Right kidney (tissue), 9 donors: Measurements from ENCODE around the gene VSTM1.
A peak's percentile ranks its signal among the peaks of the same experiment; 100 is the strongest.
"Not testable (repeated sequence)": the region's sequence is repeated elsewhere in the genome, so short reads cannot be mapped to it uniquely, and the experiment has no call there.

Source experiments
- DNase-seq: peaks from one replicate; pipeline ENCODE4 v3.0.0-alpha.2; 2016
- long read RNA-seq, 8 donors: transcript quantifications; one replicate each; lab custom pipeline, GENCODE V29; 2026

Gene VSTM1
- long read RNA-seq, donor 1, result 0 reads
- long read RNA-seq, donor 2, result 0 reads
- long read RNA-seq, donor 3, result 0 reads
- long read RNA-seq, donor 4, result 0 reads
- long read RNA-seq, donor 5, result 0 reads
- long read RNA-seq, donor 6, result 0 reads
- long read RNA-seq, donor 7, result 0 reads
- long read RNA-seq, donor 8, result 0 reads

GRCh38 chr19:54063350-54064116 is at the start of gene VSTM1:
Gene VSTM1, minus strand, starts transcription at chr19:54063897. Its CDS starts 120 bp downstream, at chr19:54063777.
- no peak for DNase-seq

GRCh38 chr19:54109651-54110050 is 46.0 kb upstream of the VSTM1 start:
- DNase-seq, result no peak

- DNase-seq, result no peak
Measured at GRCh38 chr19:54108496-54108895, 44.8 kb upstream of the VSTM1 start.

GRCh38 chr19:54107876-54108490 is 44.3 kb upstream of the VSTM1 start:
- DNase-seq, result no peak

- no peak for DNase-seq
Measured at GRCh38 chr19:54106716-54107115, 43.0 kb upstream of the VSTM1 start.

- no peak for DNase-seq
Measured at GRCh38 chr19:54105796-54106195, 42.1 kb upstream of the VSTM1 start.

- no peak for DNase-seq
Measured at GRCh38 chr19:54104998-54105715, 41.5 kb upstream of the VSTM1 start.

GRCh38 chr19:54102421-54103169 is 38.9 kb upstream of the VSTM1 start, which contains the start of gene NDUFA3:
Gene NDUFA3, plus strand, starts transcription at chr19:54102855. Its CDS starts 24 bp downstream, at chr19:54102879.
- peak; percentile 75 for DNase-seq

- DNase-seq, result no peak
Measured at GRCh38 chr19:54100561-54100960, 36.9 kb upstream of the VSTM1 start, which contains the start of gene OSCAR. Gene OSCAR, minus strand, starts transcription at chr19:54100803. Its CDS starts 11 bp downstream, at chr19:54100792.

- not testable (repeated sequence) for DNase-seq
Measured at GRCh38 chr19:54099903-54100255, 36.2 kb upstream of the VSTM1 start.

- no peak for DNase-seq
Measured at GRCh38 chr19:54099190-54099902, 35.6 kb upstream of the VSTM1 start.

GRCh38 chr19:54096617-54097106 is 33.0 kb upstream of the VSTM1 start:
- no peak for DNase-seq

- DNase-seq, result peak; percentile 55
Measured at GRCh38 chr19:54095859-54096616, 32.3 kb upstream of the VSTM1 start.

- no peak for DNase-seq
Measured at GRCh38 chr19:54095136-54095858, 31.6 kb upstream of the VSTM1 start.

- no peak for DNase-seq
Measured at GRCh38 chr19:54094426-54095000, 30.8 kb upstream of the VSTM1 start.

GRCh38 chr19:54084410-54084809 is 20.7 kb upstream of the VSTM1 start:
- DNase-seq, result no peak

GRCh38 chr19:54081032-54081431 is 17.3 kb upstream of the VSTM1 start, which contains the start of gene TARM1:
Gene TARM1, minus strand, starts transcription at chr19:54081365. Its CDS starts 25 bp downstream, at chr19:54081340.
- no peak for DNase-seq

- DNase-seq, result no peak
Measured at GRCh38 chr19:54077334-54077733, 13.6 kb upstream of the VSTM1 start.

GRCh38 chr19:54074851-54075250 is 11.2 kb upstream of the VSTM1 start:
- DNase-seq, result no peak
